Lower leg skin (tissue), 4 donors: ENCODE measurements around the gene RGS7BP. TPM values are rescaled to one million over a fixed set of nuclear protein-coding genes. Genes with fewer than 3 reads are reported as not detected.

ENCODE experiments used
- DNase-seq, 2 donors: peaks; one replicate each; pipeline ENCODE4 v3.0.0-alpha.2; 2019; ENCODE audit warnings: low spot score in 2 of 2
- H3K4me3 ChIP-seq: fragments of 200-600 bp; sonication (generic); 2 replicates; pipeline ENCODE4 v1.5.1; 2017; ENCODE audit warnings: mild to moderate bottlenecking, low read depth; ENCODE audit not compliant: poor library complexity, severe bottlenecking
- CTCF ChIP-seq, 3 donors: fragments of 450-650 bp; IDR thresholded peaks; one replicate each; pipeline ENCODE4 v1.5.1; 2016; ENCODE audit warnings: antibody characterized with exemption in 3 of 3, mild to moderate bottlenecking in 3 of 3, moderate library complexity in 2 of 3
- POLR2A ChIP-seq, 2 donors: fragments of 450-650 bp; IDR thresholded peaks; one replicate each; pipeline ENCODE4 v1.6.1; 2016 to 2017; ENCODE audit warnings: antibody characterized with exemption in 2 of 2, mild to moderate bottlenecking in 1 of 2, moderate library complexity in 1 of 2
- WGBS, 2 donors: methylation state at CpG; one replicate each; pipeline ENCODE4 v1.1.5; 2018; 5-methylcytosine and 5-hydroxymethylcytosine counted together
- intact Hi-C: fragments of 100-400 bp; cut with DNase I; formaldehyde crosslinking; loops from one replicate; pipeline ENCODE4 v1.15.0; 2023; ENCODE audit warnings: low total_unique reads
- total RNA-seq, 4 donors: library from RNA; depleted of rRNA; stranded (reverse); fragments of >200 nt; gene quantifications; one replicate each; pipeline ENCODE4 v1.1.0, GENCODE V29; 2016

Gene RGS7BP
- total RNA-seq, 4 donors from 2014 or later, result 0.08 to 1.7 TPM; not detected in 2

GRCh38 chr5:64587370-64587769 is 81.6 kb downstream of the RGS7BP start:
- intact Hi-C loops, result no loop called here
- TF ChIP-seq CTCF (IDR thresholded peaks at IDR 0.05), result no peak
- no peak for TF ChIP-seq POLR2A (IDR thresholded peaks at IDR 0.05)
- H3K4me3 ChIP-seq, result no peak overlapping the region
- no peak for DNase-seq

- no peak overlapping the region for H3K4me3 ChIP-seq
- TF ChIP-seq CTCF (IDR thresholded peaks at IDR 0.05) (no peak), POLR2A (IDR thresholded peaks at IDR 0.05) (no peak)
- DNase-seq, result no peak
- 42% methylated on average over 2 of the region's 2 CpGs for WGBS, 2 donors
- intact Hi-C loops, result no loop called here
Measured at GRCh38 chr5:64592730-64593341, 87.0 kb downstream of the RGS7BP start.

- WGBS, 2 donors, result 97 to 99% methylated on average over 3 of the region's 3 CpGs
- no peak for DNase-seq
- H3K4me3 ChIP-seq, result no peak overlapping the region
- intact Hi-C loops, result no loop called here
- TF ChIP-seq POLR2A (IDR thresholded peaks at IDR 0.05), result no peak
- TF ChIP-seq CTCF (IDR thresholded peaks at IDR 0.05), result no peak
Measured at GRCh38 chr5:64594025-64594424, 88.2 kb downstream of the RGS7BP start.

GRCh38 chr5:64594601-64595000 is 88.8 kb downstream of the RGS7BP start:
- no peak for DNase-seq
- no peak for TF ChIP-seq CTCF (IDR thresholded peaks at IDR 0.05)
- TF ChIP-seq POLR2A (IDR thresholded peaks at IDR 0.05), result no peak
- no peak overlapping the region for H3K4me3 ChIP-seq
- intact Hi-C loops, result no loop called here
- 44 to 46% methylated on average over 4 of the region's 4 CpGs for WGBS, 2 donors

- 70% methylated on average over 2 of the region's 2 CpGs for WGBS, 2 donors
- intact Hi-C loops, result no loop called here
- TF ChIP-seq POLR2A (IDR thresholded peaks at IDR 0.05), result no peak
- no peak for TF ChIP-seq CTCF (IDR thresholded peaks at IDR 0.05)
- DNase-seq, result no peak
- no peak overlapping the region for H3K4me3 ChIP-seq
Measured at GRCh38 chr5:64595031-64595855, 89.4 kb downstream of the RGS7BP start.
